GM18858 (cell line): ENCODE measurements around the gene STXBP6.
"Not testable (repeated sequence)": the region's sequence is repeated elsewhere in the genome, so short reads cannot be mapped to it uniquely, and the experiment has no call there.

Source experiments
- ATAC-seq: cut with Tn5 transposase; IDR thresholded peaks from one replicate; pipeline ENCODE4 v1.9.1; 2021; ENCODE audit not compliant: unreplicated experiment

Gene STXBP6

DNA sequence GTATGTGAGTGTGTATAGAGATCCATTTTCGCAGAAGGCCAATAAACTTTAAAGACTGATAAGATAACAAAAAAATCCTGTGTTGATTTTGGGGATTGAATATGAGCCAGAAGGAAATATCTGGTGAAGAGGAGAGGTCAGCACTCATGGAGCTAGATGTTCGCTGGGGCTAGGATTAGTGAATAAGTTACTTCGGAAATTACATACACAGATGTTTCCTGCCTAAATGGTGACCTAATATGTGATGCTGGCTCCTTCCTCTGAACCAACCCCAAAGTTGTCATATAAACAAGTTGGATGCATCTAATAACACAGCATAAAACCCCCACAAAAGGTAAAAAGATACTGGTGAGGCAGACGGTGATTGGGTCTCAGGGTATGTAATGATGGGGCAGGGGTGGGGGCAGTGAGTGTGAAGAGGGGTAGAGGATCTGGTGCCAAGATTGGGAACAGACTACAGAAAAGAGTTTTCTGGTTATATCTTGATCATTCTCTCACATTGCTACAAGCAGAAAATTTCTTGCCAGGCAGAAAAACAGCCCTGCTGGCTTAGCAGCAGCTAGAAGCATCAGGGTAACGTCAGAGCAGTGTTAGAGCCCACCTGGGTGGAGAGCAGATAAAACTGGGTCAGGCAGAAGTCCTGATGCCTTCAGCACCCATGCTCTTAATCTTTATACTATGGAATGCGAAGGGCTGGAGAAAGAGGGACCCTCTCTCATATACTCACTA lies 275.6 kb downstream of the STXBP6 start:
- ATAC-seq = no peak

DNA sequence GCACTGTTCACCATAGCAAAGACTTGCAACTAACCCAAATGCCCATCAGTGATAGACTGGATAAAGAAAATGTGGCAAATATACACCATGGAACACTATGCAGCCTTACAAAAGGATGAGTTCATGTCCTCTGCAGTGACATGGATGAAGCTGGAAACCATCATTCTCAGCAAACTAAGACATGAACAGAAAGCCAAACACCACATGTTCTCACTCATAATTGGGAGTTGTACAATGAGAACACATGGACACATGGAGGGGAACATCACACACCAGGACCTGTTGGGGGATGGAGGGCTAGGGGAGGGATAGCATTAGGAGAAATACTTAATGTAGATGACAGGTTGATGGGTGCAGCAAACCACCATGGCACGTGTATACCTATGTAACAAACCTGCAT lies 276.4 kb downstream of the STXBP6 start:
- ATAC-seq = not testable (repeated sequence)

DNA sequence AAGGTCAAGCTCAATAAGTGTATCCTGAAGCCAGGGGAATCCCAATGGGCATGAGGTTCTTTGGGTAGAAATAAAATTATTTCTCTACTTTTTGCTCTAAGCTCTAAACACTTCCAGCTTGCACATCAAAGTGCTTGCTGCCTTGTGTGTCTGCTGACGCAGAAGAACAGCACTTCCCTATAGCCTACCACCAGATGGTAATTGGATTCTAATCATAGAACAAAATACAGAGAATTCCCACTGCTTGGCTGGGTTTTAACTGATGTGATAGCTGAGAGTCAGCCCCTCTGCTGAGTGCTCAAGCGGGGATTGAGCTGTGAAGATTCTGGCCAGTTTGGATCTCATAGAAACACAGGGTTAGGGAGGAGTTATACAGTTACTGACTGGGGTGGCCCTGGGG lies 283.5 kb downstream of the STXBP6 start:
- no peak for ATAC-seq

DNA sequence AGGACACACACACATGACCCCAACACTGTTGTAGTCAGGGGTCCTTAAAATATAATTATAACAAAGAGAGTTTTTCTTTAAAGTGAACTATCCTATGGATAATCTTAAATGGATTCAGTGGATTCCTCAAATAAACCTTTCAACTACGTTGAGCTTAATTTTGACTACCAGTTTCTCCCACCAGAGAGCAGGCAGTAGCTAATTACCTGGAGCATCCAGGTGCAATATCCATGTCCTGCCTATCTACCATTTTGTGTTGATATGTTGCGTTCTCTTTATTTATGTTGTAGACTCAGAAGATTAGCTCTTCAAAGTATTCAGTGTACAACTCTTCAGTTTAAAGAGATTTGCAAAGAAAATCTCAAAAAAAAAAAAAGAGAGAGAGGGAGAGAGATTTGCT lies 288.8 kb downstream of the STXBP6 start:
- no peak for ATAC-seq
